NCI-H510A treated with DMSO at 0.1 percent for 48 hours (cell line): Measurements from ENCODE around the gene RBM20.
A peak's percentile ranks its signal among the peaks of the same experiment; 100 is the strongest.

Experiments used
- DNase-seq: peaks from one replicate; lab custom pipeline; 2025; lab: John Stamatoyannopoulos, UW

RBM20 gene

GRCh38 chr10:110872145-110872983, 228.2 kb downstream of the RBM20 start:
- peak; percentile 56 for DNase-seq

DNA sequence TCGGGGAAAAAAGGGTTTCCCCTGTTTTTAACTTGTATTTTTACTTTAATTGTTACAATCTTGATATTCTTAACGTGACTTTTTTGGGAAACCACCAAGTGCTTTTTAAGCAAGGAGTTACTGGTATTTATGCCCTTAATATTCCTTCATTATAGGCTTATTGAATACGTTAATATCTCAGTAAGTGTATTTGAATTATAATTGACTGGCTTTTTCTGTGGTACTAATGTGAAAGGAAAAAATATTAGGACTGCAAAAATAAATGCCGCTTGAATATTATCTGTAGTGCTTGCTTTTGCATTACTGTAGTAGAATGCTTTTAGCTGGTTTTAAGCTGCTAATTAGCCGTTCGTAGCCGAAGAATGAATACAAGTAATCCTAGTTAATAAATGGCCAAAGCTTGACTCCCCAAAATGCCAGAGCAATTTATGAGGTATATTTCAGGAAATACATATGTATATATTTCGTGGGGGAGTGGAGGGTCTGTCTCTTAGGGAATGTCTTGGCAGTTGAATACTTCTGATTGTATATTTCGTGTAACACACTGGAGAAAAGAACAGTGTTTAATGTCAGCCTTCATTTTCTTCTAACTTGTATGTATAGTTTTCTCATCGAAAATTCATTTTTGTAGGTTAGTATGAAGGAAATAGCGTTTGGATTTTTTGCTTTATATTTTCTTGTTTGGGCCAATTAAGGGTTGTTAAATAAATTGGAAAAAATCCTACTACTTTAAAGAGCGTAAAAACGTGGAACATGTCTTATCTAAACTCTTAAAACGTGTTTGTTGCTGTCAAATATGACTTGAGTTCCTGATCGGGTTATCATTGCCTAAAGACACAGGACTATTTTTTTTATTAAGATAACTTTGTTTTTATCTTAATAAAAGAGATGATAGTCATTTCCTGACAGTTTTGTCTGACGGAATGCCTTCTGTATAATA, 229.1 kb downstream of the RBM20 start:
- peak; percentile 40 for DNase-seq

GRCh38 chr10:110873951-110874350, 229.8 kb downstream of the RBM20 start:
- DNase-seq = no peak

DNA sequence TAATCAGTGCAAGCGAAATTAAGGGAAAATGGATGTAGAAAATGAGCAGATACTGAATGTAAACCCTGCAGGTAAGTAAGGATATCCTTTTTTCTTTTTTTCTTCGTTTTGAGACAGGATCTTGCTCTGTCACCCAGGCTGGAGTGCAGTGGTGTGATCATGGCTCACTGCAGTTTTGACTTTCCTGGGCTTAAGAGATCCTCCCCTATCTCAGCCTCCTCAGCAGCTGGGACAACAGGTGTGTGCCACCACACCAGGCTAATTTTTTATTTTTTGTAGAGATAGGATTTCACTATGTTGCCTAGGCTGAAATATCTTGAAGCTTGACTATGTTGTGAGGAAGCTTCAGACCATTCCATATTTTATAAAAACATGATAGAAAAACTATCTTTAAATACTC, 231.9 kb downstream of the RBM20 start:
- no peak for DNase-seq

- DNase-seq = no peak
These were observed 232.7 kb downstream of the RBM20 start for GRCh38 chr10:110876788-110877187.

DNA sequence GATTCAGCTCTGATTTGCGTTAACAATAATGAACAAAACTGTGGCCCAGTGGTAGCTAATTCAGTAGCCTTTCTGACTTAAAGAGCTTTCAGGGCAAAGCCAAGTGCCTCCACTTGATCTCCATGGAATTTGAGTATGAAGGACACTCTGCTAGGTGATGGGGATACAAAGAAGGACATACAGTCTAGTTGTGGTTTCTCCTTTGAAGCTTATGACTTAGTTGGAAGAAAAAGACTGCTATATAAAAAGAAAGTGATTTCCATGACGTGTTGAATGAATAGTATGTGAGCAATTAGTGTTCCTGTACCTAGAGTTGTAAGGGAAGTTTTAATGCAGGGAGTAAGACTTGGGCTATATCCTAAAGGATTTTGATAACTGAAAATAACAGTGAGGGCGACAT, 235.9 kb downstream of the RBM20 start:
- DNase-seq = no peak

DNA sequence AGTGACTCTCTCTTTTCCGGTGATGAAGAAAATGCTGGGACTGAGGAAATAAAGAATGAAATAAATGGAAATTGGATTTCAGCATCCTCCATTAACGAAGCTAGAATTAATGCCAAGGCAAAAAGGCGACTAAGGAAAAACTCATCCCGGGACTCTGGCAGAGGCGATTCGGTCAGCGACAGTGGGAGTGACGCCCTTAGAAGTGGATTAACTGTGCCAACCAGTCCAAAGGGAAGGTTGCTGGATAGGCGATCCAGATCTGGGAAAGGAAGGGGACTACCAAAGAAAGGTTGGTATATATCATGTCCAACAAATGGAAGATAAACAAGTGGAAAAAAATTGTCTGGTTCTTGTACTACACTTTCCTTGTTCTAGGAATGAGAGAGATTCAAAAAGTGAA, 237.1 kb downstream of the RBM20 start:
- no peak for DNase-seq

GRCh38 chr10:110881905-110882304, 237.8 kb downstream of the RBM20 start:
- DNase-seq = no peak

DNA sequence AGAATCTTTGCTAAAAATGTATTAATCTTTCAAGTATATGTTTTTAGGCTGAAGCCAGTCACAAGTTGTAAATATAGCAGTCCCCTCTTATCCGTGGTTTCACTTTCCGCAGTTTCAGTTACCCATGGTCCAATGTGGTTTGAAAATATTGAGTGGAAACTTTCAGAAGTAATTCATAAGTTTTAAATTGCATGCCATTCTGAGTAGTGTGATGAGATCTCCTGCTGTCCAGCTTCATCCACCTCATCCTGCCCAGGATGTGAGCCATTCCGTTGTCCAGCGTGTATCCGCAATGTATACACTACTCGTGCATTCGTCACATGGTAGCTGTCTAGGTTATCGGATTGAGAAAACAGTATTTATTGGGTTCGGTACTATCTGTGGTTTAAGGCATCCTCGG, 239.8 kb downstream of the RBM20 start:
- DNase-seq = no peak

- no peak for DNase-seq
These were observed 242.0 kb downstream of the RBM20 start for GRCh38 chr10:110885932-110886674.

DNA sequence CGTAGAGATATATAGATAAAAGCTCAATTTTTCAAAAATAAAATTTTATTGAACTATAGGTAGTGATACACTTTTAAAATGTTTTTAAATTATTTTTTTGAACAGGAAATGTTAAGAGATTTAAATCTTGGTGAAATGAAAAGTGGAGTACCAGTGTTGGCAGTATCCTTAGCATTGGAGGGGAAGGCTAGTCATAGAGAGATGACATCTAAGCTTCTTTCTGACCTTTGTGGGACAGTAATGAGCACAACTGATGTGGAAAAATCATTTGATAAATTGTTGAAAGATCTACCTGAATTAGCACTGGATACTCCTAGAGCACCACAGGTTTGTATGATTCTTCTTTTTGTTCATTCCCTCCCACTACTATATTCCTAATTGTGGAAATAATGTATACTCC, 243.4 kb downstream of the RBM20 start:
- DNase-seq = no peak
